ENCODE data around the gene ZNF124.

DNA sequence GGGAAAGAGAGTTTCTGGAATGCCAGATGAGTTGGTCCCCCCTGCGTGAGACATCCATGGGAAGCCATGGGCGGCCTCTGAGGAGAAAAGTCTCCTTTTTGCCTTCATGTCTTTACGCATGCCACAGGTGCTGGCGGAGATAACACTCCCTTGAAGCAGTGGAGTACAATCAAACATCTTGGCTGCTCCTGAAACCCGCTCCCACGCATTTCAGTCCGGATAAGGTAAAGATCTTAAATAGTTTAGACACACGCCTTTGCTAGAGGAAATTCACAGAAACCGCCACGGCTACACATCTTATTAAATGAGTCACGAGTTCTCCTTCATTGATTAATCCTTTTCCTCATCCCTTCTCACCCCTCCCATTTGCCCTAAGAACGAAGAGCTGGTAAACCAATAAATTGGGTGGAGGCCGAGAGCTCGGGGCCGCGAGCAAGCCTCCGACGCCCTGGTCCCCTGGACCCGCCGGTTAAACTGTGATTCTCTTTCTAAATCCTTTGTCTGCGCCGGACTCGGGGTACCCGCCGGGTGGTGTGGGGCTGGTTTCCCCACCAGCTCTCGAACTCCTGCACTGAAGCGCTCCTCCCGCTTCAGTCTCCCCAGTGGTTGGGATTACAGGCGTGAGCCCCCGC, 61.1 kb downstream of the ZNF124 start:
- TF ChIP-seq, protein P1, sequence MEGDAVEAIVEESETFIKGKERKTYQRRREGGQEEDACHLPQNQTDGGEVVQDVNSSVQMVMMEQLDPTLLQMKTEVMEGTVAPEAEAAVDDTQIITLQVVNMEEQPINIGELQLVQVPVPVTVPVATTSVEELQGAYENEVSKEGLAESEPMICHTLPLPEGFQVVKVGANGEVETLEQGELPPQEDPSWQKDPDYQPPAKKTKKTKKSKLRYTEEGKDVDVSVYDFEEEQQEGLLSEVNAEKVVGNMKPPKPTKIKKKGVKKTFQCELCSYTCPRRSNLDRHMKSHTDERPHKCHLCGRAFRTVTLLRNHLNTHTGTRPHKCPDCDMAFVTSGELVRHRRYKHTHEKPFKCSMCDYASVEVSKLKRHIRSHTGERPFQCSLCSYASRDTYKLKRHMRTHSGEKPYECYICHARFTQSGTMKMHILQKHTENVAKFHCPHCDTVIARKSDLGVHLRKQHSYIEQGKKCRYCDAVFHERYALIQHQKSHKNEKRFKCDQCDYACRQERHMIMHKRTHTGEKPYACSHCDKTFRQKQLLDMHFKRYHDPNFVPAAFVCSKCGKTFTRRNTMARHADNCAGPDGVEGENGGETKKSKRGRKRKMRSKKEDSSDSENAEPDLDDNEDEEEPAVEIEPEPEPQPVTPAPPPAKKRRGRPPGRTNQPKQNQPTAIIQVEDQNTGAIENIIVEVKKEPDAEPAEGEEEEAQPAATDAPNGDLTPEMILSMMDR (IDR thresholded peaks at IDR 0.05; ENCODE audit: borderline replicate concordance, extremely low read depth, low read length, poor library complexity, severe bottlenecking) = no peak
- no peak for TF ChIP-seq EZH2 (IDR thresholded peaks at IDR 0.05; ENCODE audit: borderline replicate concordance, low read depth, low read length, severe bottlenecking)

All from DND-41 (cell line).